H9 (cell line): ENCODE data around the gene RHOD. TPM values are rescaled to one million over a fixed set of nuclear protein-coding genes. Genes with fewer than 3 reads are reported as not detected.

Source experiments
- DNase-seq: peaks from one replicate; pipeline ENCODE4 v3.0.0-alpha.2; 2017
- H2AFZ ChIP-seq: one replicate; pipeline ENCODE4 v1.6.1; 2013; ENCODE audit warnings: mild to moderate bottlenecking, low read length, control low read depth, moderate library complexity
- H2AK5ac ChIP-seq: 2 replicates; pipeline ENCODE4 v1.6.1; 2013; ENCODE audit warnings: low read length, control low read depth, mixed read lengths; ENCODE audit not compliant: insufficient read length
- H2BK120ac ChIP-seq: one replicate; pipeline ENCODE4 v1.6.1; 2013; ENCODE audit warnings: low read depth, mild to moderate bottlenecking, low read length, control low read depth, inconsistent platforms; ENCODE audit not compliant: poor library complexity, severe bottlenecking
- H2BK12ac ChIP-seq: 2 replicates; pipeline ENCODE4 v1.6.1; 2013; ENCODE audit warnings: low read length, control low read depth, mixed read lengths, low read depth; ENCODE audit not compliant: insufficient read length
- H2BK15ac ChIP-seq: 2 replicates; pipeline ENCODE4 v1.6.1; 2013; ENCODE audit warnings: low read depth, low read length, control low read depth
- H2BK20ac ChIP-seq: one replicate; pipeline ENCODE4 v1.6.1; 2013; ENCODE audit warnings: low read depth, mild to moderate bottlenecking, low read length, control low read depth, inconsistent platforms; ENCODE audit not compliant: poor library complexity, severe bottlenecking
- H2BK5ac ChIP-seq: 2 replicates; pipeline ENCODE4 v1.6.1; 2013; ENCODE audit warnings: low read length, control low read depth, mixed read lengths; ENCODE audit not compliant: insufficient read length
- H3K14ac ChIP-seq: 2 replicates; pipeline ENCODE4 v1.6.1; 2013; ENCODE audit warnings: low read length, control low read depth; ENCODE audit not compliant: insufficient read depth
- H3K18ac ChIP-seq: 2 replicates; pipeline ENCODE4 v1.6.1; 2013; ENCODE audit warnings: low read depth, mild to moderate bottlenecking, mixed read lengths, low read length, control low read depth; ENCODE audit not compliant: insufficient read length
- H3K23ac ChIP-seq: 2 replicates; pipeline ENCODE4 v1.6.1; 2013; ENCODE audit warnings: low read length, control low read depth, mixed read lengths, low read depth; ENCODE audit not compliant: insufficient read length
- H3K23me2 ChIP-seq: 2 replicates; pipeline ENCODE4 v1.6.1; 2013; ENCODE audit warnings: low read depth, mild to moderate bottlenecking, mixed read lengths, low read length, control low read depth; ENCODE audit not compliant: insufficient read length, poor library complexity, severe bottlenecking
- H3K27ac ChIP-seq: 2 replicates; pipeline ENCODE4 v1.5.1; 2013; ENCODE audit warnings: low read length, control low read depth, mixed read lengths, low read depth; ENCODE audit not compliant: insufficient read length
- H3K27me3 ChIP-seq: 2 replicates; pipeline ENCODE4 v1.6.1; 2013; ENCODE audit warnings: low read length, control low read depth, inconsistent platforms; ENCODE audit not compliant: insufficient read depth
- H3K4ac ChIP-seq: 2 replicates; pipeline ENCODE4 v1.6.1; 2013; ENCODE audit warnings: low read depth, mild to moderate bottlenecking, control low read depth, inconsistent platforms, low read length, moderate library complexity
- H3K4me1 ChIP-seq: 2 replicates; pipeline ENCODE4 v1.6.1; 2013; ENCODE audit warnings: low read length, control low read depth, inconsistent platforms; ENCODE audit not compliant: insufficient read depth
- H3K4me2 ChIP-seq: 2 replicates; pipeline ENCODE4 v1.6.1; 2013; ENCODE audit warnings: low read length, control low read depth, mixed read lengths; ENCODE audit not compliant: insufficient read length, insufficient read depth
- H3K56ac ChIP-seq: 2 replicates; pipeline ENCODE4 v1.6.1; 2013; ENCODE audit warnings: low read depth, mild to moderate bottlenecking, mixed read lengths, low read length, control low read depth; ENCODE audit not compliant: insufficient read length
- H3K79me1 ChIP-seq: 2 replicates; pipeline ENCODE4 v1.6.1; 2013; ENCODE audit warnings: low read depth, mild to moderate bottlenecking, moderate library complexity, low read length, control low read depth, inconsistent platforms; ENCODE audit not compliant: insufficient read depth, poor library complexity, severe bottlenecking
- H3K79me2 ChIP-seq: 2 replicates; pipeline ENCODE4 v1.6.1; 2013; ENCODE audit warnings: low read length, control low read depth, inconsistent platforms; ENCODE audit not compliant: insufficient read depth
- H3K9ac ChIP-seq: 2 replicates; pipeline ENCODE4 v1.6.1; 2013; ENCODE audit warnings: low read length, control low read depth, mixed read lengths; ENCODE audit not compliant: insufficient read length; ENCODE audit errors: extremely low read depth
- H3K9me3 ChIP-seq: one replicate; pipeline ENCODE4 v1.6.1; 2013; ENCODE audit warnings: low read depth, low read length, inconsistent platforms; ENCODE audit not compliant: control insufficient read depth
- H3T11ph ChIP-seq: one replicate; pipeline ENCODE4 v1.6.1; 2013; ENCODE audit warnings: mild to moderate bottlenecking, low read length, control low read depth, inconsistent platforms
- H4K20me1 ChIP-seq: one replicate; pipeline ENCODE4 v1.6.1; 2013; ENCODE audit not compliant: control insufficient read depth, insufficient read length, insufficient read depth
- H4K5ac ChIP-seq: 2 replicates; pipeline ENCODE4 v1.6.1; 2013; ENCODE audit warnings: low read depth, mild to moderate bottlenecking, mixed read lengths, low read length, control low read depth; ENCODE audit not compliant: insufficient read length
- H4K8ac ChIP-seq: replicated peaks from 2 replicates; pipeline ENCODE4 v1.6.1; 2013; ENCODE audit warnings: low read length, control low read depth, mixed read lengths, low read depth; ENCODE audit not compliant: insufficient read length
- H4K91ac ChIP-seq: 2 replicates; pipeline ENCODE4 v1.6.1; 2013; ENCODE audit warnings: low read depth, mild to moderate bottlenecking, moderate library complexity, mixed read lengths, low read length, control low read depth; ENCODE audit not compliant: insufficient read length
- H3K27ac Mint-ChIP-seq, 3 experiments: 2 replicates in 2 of 3; 3 replicates in 1 of 3; pipeline ENCODE4 v1.8.0; 2020 to 2021; ENCODE audit warnings: mixed read lengths in 3 of 3, mild to moderate bottlenecking in 1 of 3, moderate library complexity in 1 of 3
- H3K27me3 Mint-ChIP-seq: 2 replicates; pipeline ENCODE4 v1.8.0; 2021; ENCODE audit warnings: low read depth, mild to moderate bottlenecking, moderate library complexity, mixed read lengths
- H3K36me3 Mint-ChIP-seq, 3 experiments: 2 replicates in 2 of 3; 3 replicates in 1 of 3; pipeline ENCODE4 v1.8.0; 2020 to 2021; ENCODE audit warnings: low read depth in 3 of 3, mixed read lengths in 3 of 3; ENCODE audit not compliant: insufficient read depth in 1 of 3
- H3K4me1 Mint-ChIP-seq, 2 experiments: 2 replicates each; pipeline ENCODE4 v1.8.0; 2020; ENCODE audit warnings: mixed read lengths in 2 of 2
- H3K4me3 Mint-ChIP-seq, 2 experiments: 2 replicates in 1 of 2; 3 replicates in 1 of 2; pipeline ENCODE4 v1.8.0; 2020 to 2021; ENCODE audit warnings: mild to moderate bottlenecking in 2 of 2, mixed read lengths in 2 of 2, moderate library complexity in 1 of 2
- H3K9me3 Mint-ChIP-seq, 2 experiments: 2 replicates in 1 of 2; 3 replicates in 1 of 2; pipeline ENCODE4 v1.8.0; 2020; ENCODE audit warnings: mild to moderate bottlenecking in 2 of 2, mixed read lengths in 2 of 2, moderate library complexity in 1 of 2
- WGBS: extraction: QIAGEN DNeasy Blood & Tissue Kit; methylation state at CpG from one replicate; pipeline ENCODE4 v1.1.7; 2013; ENCODE audit warnings: missing lambda C conversion rate, low lambda C conversion rate, mixed read lengths; ENCODE audit not compliant: insufficient read length; ENCODE audit errors: extremely low coverage; 5-methylcytosine and 5-hydroxymethylcytosine counted together
- total RNA-seq: library from RNA; stranded (reverse); gene quantifications from 2 replicates; pipeline ENCODE4 v1.2.1, GENCODE V29; 2021
- TF ChIP-seq, protein P1 (sequence below): fragments of 200-600 bp; sonication (generic); conservative IDR thresholded peaks from 3 replicates; pipeline ENCODE4 v1.8.0; 2021; ENCODE audit warnings: antibody characterized with exemption, mild to moderate bottlenecking

Gene RHOD
- total RNA-seq, 1 experiment from 2014 or later: 14.8 TPM

DNA sequence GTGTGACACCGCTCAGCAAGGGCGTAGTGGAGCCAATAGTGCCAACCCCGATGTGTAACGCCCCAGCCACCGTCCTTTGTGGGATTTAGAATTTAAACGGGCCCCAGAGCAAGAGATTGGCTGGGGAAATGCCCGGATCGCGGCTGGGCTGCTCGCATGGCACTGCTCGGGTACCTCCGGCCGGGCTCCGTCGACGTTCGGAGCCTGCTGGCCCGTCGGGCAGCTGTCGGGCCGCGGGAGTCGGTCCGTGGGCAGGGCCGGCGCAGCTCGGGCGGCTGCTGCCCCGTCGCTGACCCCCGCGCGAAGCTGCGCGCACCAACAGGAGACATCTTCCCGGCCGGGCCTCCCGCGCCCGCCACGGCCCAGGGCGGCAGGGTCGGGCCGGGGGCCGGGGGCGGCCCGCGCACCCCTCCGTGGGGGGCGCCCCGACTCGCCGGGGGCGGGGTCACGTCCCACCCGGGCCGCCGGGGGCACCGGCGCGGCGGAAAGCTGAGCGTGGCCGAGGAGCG lies 61.1 kb downstream of the RHOD start:
- Histone ChIP-seq H3T11ph (no peak overlapping the region), H3K14ac (peak overlapping the region; percentile 83; the same call in 1 of the 2 replicates), H3K27me3 (no peaks in the 10 kb centered on the region), H3K4ac (no peak overlapping the region), H3K4me2 (peak overlapping the region; percentile 95), H4K5ac (no peak overlapping the region), H3K9ac (peak overlapping the region; percentile 66), H3K9me3 (no peaks in the 10 kb centered on the region), H4K91ac (no peak overlapping the region), H4K20me1 (no peaks in the 10 kb centered on the region), H2AFZ (no peak overlapping the region), H3K79me1 (no peaks in the 10 kb centered on the region), H2BK120ac (no peak overlapping the region), H2BK12ac (no peak overlapping the region), H4K8ac (no peak overlapping the region), H2BK5ac (no peak overlapping the region), H2AK5ac (no peak overlapping the region), H2BK20ac (no peak overlapping the region), H3K27ac (no peak overlapping the region), H3K4me1 (no peaks in the 10 kb centered on the region; the same call in 1 of the 2 replicates), H3K79me2 (peaks cover 24% of the 10 kb centered on the region; the same call in 1 of the 2 replicates), H3K23me2 (peaks cover 21% of the 10 kb centered on the region), H2BK15ac (no peak overlapping the region), H3K56ac (no peak overlapping the region), H3K18ac (peak overlapping the region; percentile 17), H3K23ac (no peak overlapping the region)
- H3K4me1 Mint-ChIP-seq: peaks cover 38% of the 10 kb centered on the region in 2 experiments
- DNase-seq: peak; percentile 56
- H3K27ac Mint-ChIP-seq: peak overlapping the region in 2 of 3 experiments; percentile 49 to 65; a peak in 1 of 7 replicates
- no peaks in the 10 kb centered on the region; the same call in 1 of the 2 replicates for H3K27me3 Mint-ChIP-seq
- WGBS: no CpG with 5 or more reads among the region's 65 CpGs
- TF ChIP-seq, protein P1, sequence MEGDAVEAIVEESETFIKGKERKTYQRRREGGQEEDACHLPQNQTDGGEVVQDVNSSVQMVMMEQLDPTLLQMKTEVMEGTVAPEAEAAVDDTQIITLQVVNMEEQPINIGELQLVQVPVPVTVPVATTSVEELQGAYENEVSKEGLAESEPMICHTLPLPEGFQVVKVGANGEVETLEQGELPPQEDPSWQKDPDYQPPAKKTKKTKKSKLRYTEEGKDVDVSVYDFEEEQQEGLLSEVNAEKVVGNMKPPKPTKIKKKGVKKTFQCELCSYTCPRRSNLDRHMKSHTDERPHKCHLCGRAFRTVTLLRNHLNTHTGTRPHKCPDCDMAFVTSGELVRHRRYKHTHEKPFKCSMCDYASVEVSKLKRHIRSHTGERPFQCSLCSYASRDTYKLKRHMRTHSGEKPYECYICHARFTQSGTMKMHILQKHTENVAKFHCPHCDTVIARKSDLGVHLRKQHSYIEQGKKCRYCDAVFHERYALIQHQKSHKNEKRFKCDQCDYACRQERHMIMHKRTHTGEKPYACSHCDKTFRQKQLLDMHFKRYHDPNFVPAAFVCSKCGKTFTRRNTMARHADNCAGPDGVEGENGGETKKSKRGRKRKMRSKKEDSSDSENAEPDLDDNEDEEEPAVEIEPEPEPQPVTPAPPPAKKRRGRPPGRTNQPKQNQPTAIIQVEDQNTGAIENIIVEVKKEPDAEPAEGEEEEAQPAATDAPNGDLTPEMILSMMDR: no peak
- peak overlapping the region; percentile 72 to 83 for H3K4me3 Mint-ChIP-seq
- peaks cover 0 to 2% of the 10 kb centered on the region in 2 experiments; a peak in 2 of 5 replicates for H3K9me3 Mint-ChIP-seq
- peaks cover 3 to 14% (median 5%) of the 10 kb centered on the region in 3 experiments; a peak in 5 of 7 replicates for H3K36me3 Mint-ChIP-seq
